K562 (cell line): ENCODE data around the gene TNFSF13B. TPM values are rescaled to one million over a fixed set of nuclear protein-coding genes. Genes with fewer than 3 reads are reported as not detected.

Experiments
- ATAC-seq: fragments of 200-7000 bp; cut with Tn5 transposase; 3 replicates; pipeline ENCODE4 v1.9.1; 2020; ENCODE audit warnings: moderate library complexity
- BruUV-seq: library from RNA; stranded (reverse); fragments of 400-500 nt; replicated peaks from 2 replicates; lab custom pipeline; 2021; lab: Mats Ljungman, UMichigan
- CTCF ChIA-PET: fragments of 300-600 bp; formaldehyde crosslinking; extraction: SDS; loops from one replicate; lab custom pipeline; 2021; ENCODE audit warnings: low intra/inter-chr PET ratio; lab: Yijun Ruan, JAX
- POLR2A ChIA-PET: fragments of 300-600, 350-650 bp; sonication (Branson Sonifier 250); formaldehyde crosslinking; extraction: SDS; loops from one replicate; lab custom pipeline; 2021; ENCODE audit warnings: antibody characterized with exemption, inconsistent platforms; lab: Yijun Ruan, JAX
- DNase-seq, 4 experiments: peaks; one replicate each; pipeline versions ENCODE4 v3.0.0 to v3.0.0-alpha.2; 2011 to 2018; ENCODE audit warnings: low spot score in 3 of 4, mixed read lengths in 3 of 4; ENCODE audit errors: extremely low read depth in 1 of 4
- FAIRE-seq: peaks from 2 replicates; lab custom pipeline; 2011; peaks lifted over from hg19 to GRCh38; lab: Jason Lieb, UNC
- H2AFZ ChIP-seq: 2 replicates; pipeline ENCODE4 v1.6.0; 2011; ENCODE audit warnings: low read depth, low read length, control low read depth, inconsistent platforms
- H3K27ac ChIP-seq: fragments of 200-600 bp; 3 replicates; pipeline ENCODE4 v1.8.0; 2011; ENCODE audit warnings: low read depth, mild to moderate bottlenecking, control low read depth, inconsistent platforms, low read length, moderate library complexity, mixed read lengths; ENCODE audit errors: extremely low read depth
- H3K27me3 ChIP-seq, 2 experiments: fragments of 300-600 bp in 1 of 2; 2 replicates in 1 of 2; 3 replicates in 1 of 2; pipeline versions ENCODE4 v1.6.0 to v1.8.0; 2011; ENCODE audit warnings: inconsistent platforms in 2 of 2, low read length in 2 of 2, mild to moderate bottlenecking in 1 of 2, mixed read lengths in 1 of 2, moderate library complexity in 1 of 2; ENCODE audit not compliant: control insufficient read depth in 2 of 2, insufficient read depth in 2 of 2
- H3K36me3 ChIP-seq: fragments of 300-600 bp; 3 replicates; pipeline ENCODE4 v1.8.0; 2011; ENCODE audit warnings: mild to moderate bottlenecking, low read length, inconsistent platforms; ENCODE audit not compliant: control insufficient read depth, insufficient read depth
- H3K4me1 ChIP-seq, 2 experiments: fragments of 200-600 bp in 1 of 2; replicated peaks in 1 of 2; 2 replicates in 1 of 2; 3 replicates in 1 of 2; pipeline versions ENCODE4 v1.5.1 to v1.8.0; 2011; ENCODE audit warnings: inconsistent platforms in 2 of 2, low read length in 2 of 2, mild to moderate bottlenecking in 1 of 2, mixed read lengths in 1 of 2, moderate library complexity in 1 of 2; ENCODE audit not compliant: control insufficient read depth in 2 of 2, insufficient read depth in 2 of 2
- H3K4me2 ChIP-seq: 2 replicates; pipeline ENCODE4 v1.6.1; 2011; ENCODE audit warnings: low read length, control low read depth, inconsistent platforms, mixed read lengths; ENCODE audit not compliant: insufficient read depth
- H3K4me3 ChIP-seq: fragments of 200-600 bp; sonication (generic), shearing (Covaris generic); 2 replicates; pipeline ENCODE4 v1.5.1; 2016; ENCODE audit warnings: control low read depth, inconsistent platforms
- H3K79me2 ChIP-seq: fragments of 200-600 bp; 3 replicates; pipeline ENCODE4 v1.8.0; 2011; ENCODE audit warnings: low read length, inconsistent platforms; ENCODE audit not compliant: control insufficient read depth, insufficient read depth
- H3K9ac ChIP-seq, 2 experiments: 2 replicates each; pipeline versions ENCODE4 v1.6.0 to v1.6.1; 2011; ENCODE audit warnings: low read depth in 2 of 2, low read length in 2 of 2, control low read depth in 1 of 2, inconsistent platforms in 1 of 2, mild to moderate bottlenecking in 1 of 2, mixed read lengths in 1 of 2; ENCODE audit not compliant: insufficient read depth in 1 of 2
- H3K9me1 ChIP-seq: one replicate; pipeline ENCODE4 v1.6.0; 2011; ENCODE audit warnings: inconsistent platforms, mild to moderate bottlenecking, low read length, moderate library complexity; ENCODE audit not compliant: control insufficient read depth, insufficient read depth
- H3K9me3 ChIP-seq: replicated peaks from 2 replicates; pipeline ENCODE4 v1.5.1; 2011; ENCODE audit warnings: low read depth, low read length, inconsistent platforms; ENCODE audit not compliant: control insufficient read depth, insufficient read depth
- H4K20me1 ChIP-seq: replicated peaks from 2 replicates; pipeline ENCODE4 v1.6.1; 2011; ENCODE audit warnings: low read length, inconsistent platforms, mixed read lengths; ENCODE audit not compliant: control insufficient read depth, insufficient read depth
- ATF1 ChIP-seq, 2 experiments: fragments of 450-650 bp in 1 of 2; IDR thresholded peaks; 2 replicates each; pipeline ENCODE4 v1.6.1; 2016; ENCODE audit warnings: missing compliant biosample characterization in 1 of 2, missing genetic modification characterization in 1 of 2
- CTCFL ChIP-seq: IDR thresholded peaks from 2 replicates; pipeline ENCODE4 v1.6.1; 2011; ENCODE audit warnings: borderline replicate concordance, low read depth, mild to moderate bottlenecking, moderate library complexity, low read length; ENCODE audit not compliant: insufficient read depth, poor library complexity, severe bottlenecking
- FIP1L1 ChIP-seq: fragments of 200-400 bp; formaldehyde crosslinking; IDR thresholded peaks from 2 replicates; pipeline ENCODE4 v1.6.1; 2018; ENCODE audit warnings: mild to moderate bottlenecking, low read depth, low read length; ENCODE audit not compliant: poor library complexity, severe bottlenecking
- KHSRP ChIP-seq: fragments of 450-650 bp; IDR thresholded peaks from 2 replicates; pipeline ENCODE4 v1.6.1; 2017
- PHF8 ChIP-seq: fragments of 200-600 bp; sonication (generic); IDR thresholded peaks from 2 replicates; pipeline ENCODE4 v1.6.1; 2012; ENCODE audit warnings: mixed run types, mild to moderate bottlenecking, inconsistent platforms, low read length, moderate library complexity, borderline replicate concordance
- POLR2H ChIP-seq: IDR thresholded peaks from 2 replicates; pipeline ENCODE4 v1.6.1; 2016; ENCODE audit warnings: missing genetic modification characterization, low read depth, mild to moderate bottlenecking, control low read depth, missing compliant biosample characterization, moderate library complexity
- SAP30 ChIP-seq: fragments of 200-600 bp; sonication (generic); IDR thresholded peaks from 2 replicates; pipeline ENCODE4 v1.6.1; 2012; ENCODE audit warnings: borderline replicate concordance, low read depth, mild to moderate bottlenecking, moderate library complexity, low read length, control low read depth, inconsistent platforms; ENCODE audit not compliant: insufficient read depth, poor library complexity, severe bottlenecking
- THRAP3 ChIP-seq: fragments of 450-650 bp; IDR thresholded peaks from 2 replicates; pipeline ENCODE4 v1.6.1; 2016; ENCODE audit warnings: mild to moderate bottlenecking, inconsistent platforms, borderline replicate concordance
- ZFP36 ChIP-seq: fragments of 150-350 bp; IDR thresholded peaks from 2 replicates; pipeline ENCODE4 v1.6.1; 2018; ENCODE audit warnings: low read length, low read depth; ENCODE audit not compliant: partially characterized antibody
- ZNF431 ChIP-seq: sonication (generic); formaldehyde crosslinking; IDR thresholded peaks from 2 replicates; pipeline ENCODE4 v1.8.0; 2022; ENCODE audit warnings: mild to moderate bottlenecking, missing genetic modification reagents
- ZNF609 ChIP-seq: sonication (generic); formaldehyde crosslinking; IDR thresholded peaks from 2 replicates; pipeline ENCODE4 v1.8.1; 2023; ENCODE audit warnings: missing genetic modification reagents, mild to moderate bottlenecking, borderline replicate concordance
- ZNF717 ChIP-seq: fragments of 250-450 bp; sonication (Bioruptor Pico); IDR thresholded peaks from 2 replicates; pipeline ENCODE4 v1.5.0; 2021
- WGBS: fragments of 100-300 bp; shearing (Covaris generic); methylation state at CpG from one replicate; pipeline ENCODE4 v1.1.6; 2016; ENCODE audit warnings: low coverage, mixed read lengths; ENCODE audit not compliant: insufficient coverage; ENCODE audit errors: missing lambda C conversion rate; 5-methylcytosine and 5-hydroxymethylcytosine counted together
- in situ Hi-C: fragments of 300-500 bp; cut with MboI; formaldehyde crosslinking; loops from 4 replicates; pipeline ENCODE4 v1.15.0; 2018; ENCODE audit warnings: inconsistent platforms, mixed read lengths
- intact Hi-C: fragments of 100-400 bp; cut with micrococcal nuclease; formaldehyde crosslinking; loops from 2 replicates; pipeline ENCODE4 v1.14.2; 2022
- polyA plus RNA-seq, 8 experiments: library from polyadenylated mRNA; depleted of rRNA in 4 of 8; stranded (reverse) in 5 of 8; unstranded in 3 of 8; fragments of >200 nt; fragmentation: Nextera tagmentation in 2 of 8; fragmentation: Illumina TruSeq in 1 of 8; extraction: Ambion mirVana in 2 of 8; extraction: Trizol in 1 of 8; gene quantifications; 2 replicates each; pipeline versions ENCODE4 v1.2.1 to v1.2.3, GENCODE V29; 2011 to 2014; ENCODE audit warnings: inconsistent platforms in 1 of 8, missing spikeins in 1 of 8
- total RNA-seq, 7 experiments: library from RNA; depleted of rRNA in 6 of 7; stranded (reverse); fragments of >200 nt in 6 of 7; fragmentation: Illumina TruSeq in 2 of 7; extraction: Trizol in 2 of 7; gene quantifications; 2 replicates each; pipeline versions ENCODE4 v1.2.1 to v1.2.3, GENCODE V29; 2011 to 2021; ENCODE audit warnings: low replicate concordance in 1 of 7
- TF ChIP-seq, protein P1 (sequence below): fragments of 250-450 bp; sonication (Bioruptor Pico); IDR thresholded peaks from 2 replicates; pipeline ENCODE4 v1.8.0; 2021; ENCODE audit warnings: mild to moderate bottlenecking, moderate library complexity

Gene TNFSF13B
- total and polyA plus RNA-seq, 9 of the 15 experiments (the other 6 are each of a cell fraction or from before 2014, with no cell fraction given), result 1.1 to 2.1 (median 1.5) TPM

DNA sequence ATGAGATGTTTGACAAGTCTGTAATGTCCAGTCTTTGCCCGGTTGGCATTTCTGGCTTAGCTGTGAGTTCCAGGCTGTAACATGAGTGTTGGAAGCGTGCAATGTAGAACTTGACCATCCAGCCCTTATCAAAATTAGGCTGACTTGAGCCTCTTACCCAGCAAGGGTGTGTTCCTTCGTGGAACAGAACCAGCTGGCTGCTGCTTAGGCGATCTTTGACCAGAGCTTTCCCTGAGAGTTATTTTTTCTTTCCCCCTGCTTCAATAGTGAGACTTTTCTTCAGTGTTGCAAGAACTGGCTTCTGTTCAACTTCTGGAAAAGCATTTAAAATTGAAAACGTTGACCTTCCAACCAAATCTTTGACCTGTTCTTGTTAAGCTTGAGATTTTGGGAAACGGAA, 6.5 kb downstream of the TNFSF13B start:
- in situ Hi-C loops, result no loop called here
- H3K9me3 ChIP-seq, result no peaks in the 10 kb centered on the region
- peak overlapping the region; percentile 47 for H2AFZ ChIP-seq
- ChIA-PET POLR2A (interaction anchor here (0.6 kb wide), 1 partner anchor 161 kb away, joined by 3 read pairs; no protein-coding TSS in a partner anchor), CTCF (no interaction called here)
- H3K79me2 ChIP-seq, result no peaks in the 10 kb centered on the region
- FAIRE-seq (peak; percentile 71), DNase-seq (peak in 1 of 4 experiments; percentile 40), ATAC-seq (peak; percentile 67)
- H3K27me3 ChIP-seq, result no peaks in the 10 kb centered on the region
- no TSS peak for BruUV-seq
- H3K27ac ChIP-seq, result no peak overlapping the region; the same call in 2 of the 3 replicates
- H3K4me3 ChIP-seq, result no peak overlapping the region
- no peaks in the 10 kb centered on the region for H4K20me1 ChIP-seq
- peak overlapping the region; percentile 18; the same call in 1 of the 2 replicates for H3K4me2 ChIP-seq
- no peaks in the 10 kb centered on the region for H3K9me1 ChIP-seq
- H3K9ac ChIP-seq, result no peak overlapping the region
- 14% methylated on average over 5 of the region's 6 CpGs for WGBS
- intact Hi-C loops, result loop anchor here (5.0 kb wide), 1 partner anchor 49 kb away; no protein-coding TSS in a partner anchor
- no peaks in the 10 kb centered on the region for H3K36me3 ChIP-seq
- no peaks in the 10 kb centered on the region; a peak in 1 of 5 replicates for H3K4me1 ChIP-seq
- TF ChIP-seq SAP30 (no peak), ZNF609 (CRISPR knock-in tag) (no peak), ATF1 (CRISPR knock-in tag; IDR thresholded peaks at IDR 0.05) (no peak), ATF1 (tag; IDR thresholded peaks at IDR 0.05) (no peak), ZFP36 (no peak), POLR2H (tag) (no peak), ZNF717 (no peak), THRAP3 (no peak), CTCFL (no peak), ZNF431 (no peak), FIP1L1 (no peak), KHSRP (no peak), PHF8 (no peak)
- TF ChIP-seq, protein P1, sequence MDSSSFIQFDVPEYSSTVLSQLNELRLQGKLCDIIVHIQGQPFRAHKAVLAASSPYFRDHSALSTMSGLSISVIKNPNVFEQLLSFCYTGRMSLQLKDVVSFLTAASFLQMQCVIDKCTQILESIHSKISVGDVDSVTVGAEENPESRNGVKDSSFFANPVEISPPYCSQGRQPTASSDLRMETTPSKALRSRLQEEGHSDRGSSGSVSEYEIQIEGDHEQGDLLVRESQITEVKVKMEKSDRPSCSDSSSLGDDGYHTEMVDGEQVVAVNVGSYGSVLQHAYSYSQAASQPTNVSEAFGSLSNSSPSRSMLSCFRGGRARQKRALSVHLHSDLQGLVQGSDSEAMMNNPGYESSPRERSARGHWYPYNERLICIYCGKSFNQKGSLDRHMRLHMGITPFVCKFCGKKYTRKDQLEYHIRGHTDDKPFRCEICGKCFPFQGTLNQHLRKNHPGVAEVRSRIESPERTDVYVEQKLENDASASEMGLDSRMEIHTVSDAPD, result no peak
